Coronary artery (tissue), 2 donors: ENCODE measurements around the gene GEMIN5.
"Not testable (repeated sequence)": the region's sequence is repeated elsewhere in the genome, so short reads cannot be mapped to it uniquely, and the experiment has no call there.

Experiments
- DNase-seq: peaks from one replicate; pipeline ENCODE4 v3.0.0-alpha.2; 2017; ENCODE audit warnings: low spot score
- H3K27ac ChIP-seq, 2 donors: fragments of 200-600 bp; sonication (generic); one replicate each; pipeline ENCODE4 v1.5.1; 2016 to 2019
- H3K4me3 ChIP-seq: fragments of 200-600 bp; sonication (generic); 2 replicates; pipeline ENCODE4 v1.5.1; 2016; ENCODE audit warnings: mild to moderate bottlenecking, moderate library complexity
- TF ChIP-seq, protein P1 (sequence below): fragments of 200-600 bp; sonication (generic); IDR thresholded peaks from one replicate; pipeline ENCODE4 v1.5.1; 2019; ENCODE audit warnings: antibody characterized with exemption

GEMIN5 gene

DNA sequence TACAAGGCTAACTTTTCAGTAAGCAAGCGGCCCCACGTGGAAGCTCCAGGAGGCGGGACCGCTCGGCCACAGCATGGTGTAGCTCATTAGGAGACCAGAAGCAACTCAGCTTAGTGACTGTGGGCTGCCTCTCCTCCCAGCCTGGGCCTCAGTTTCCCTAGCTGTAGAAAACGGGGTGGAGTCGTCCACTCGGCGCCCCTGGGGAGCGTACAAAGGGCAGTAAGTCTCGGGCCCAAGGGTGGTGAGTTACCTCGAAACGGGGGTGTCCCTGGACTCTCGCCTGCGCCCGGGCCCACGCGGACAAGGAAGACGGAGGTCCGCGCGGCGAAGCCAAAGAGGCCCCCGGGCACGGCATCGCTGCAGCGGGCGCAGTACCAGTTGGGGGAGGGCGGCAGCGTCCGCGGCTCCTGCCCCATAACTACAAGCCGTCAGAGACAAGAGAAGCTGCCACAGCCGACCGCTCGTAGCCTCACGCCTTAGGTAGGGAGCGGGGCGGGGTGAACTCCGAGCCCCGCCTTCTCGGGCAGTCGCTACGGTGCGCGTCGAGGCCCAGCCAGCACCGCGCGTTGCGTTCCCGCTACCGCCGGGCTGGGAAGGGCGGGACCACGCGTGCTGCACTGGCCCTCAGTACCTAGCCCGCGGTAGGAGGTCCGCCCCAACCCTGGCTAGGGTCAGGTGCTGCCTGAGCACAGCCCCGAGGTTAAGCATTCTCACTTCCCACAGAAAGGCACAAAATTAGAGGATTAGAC is at the start of gene GEMIN5:
Gene GEMIN5, minus strand, starts transcription at position 494 of the 749 bp plus-strand sequence. Its CDS starts 78 bp downstream, at position 416.
- peak; percentile 87 for DNase-seq
- Histone ChIP-seq H3K4me3 (peak within 1 kb of the TSS; percentile 93), H3K27ac (peak within 1 kb of the TSS; percentile 55 to 86)
- TF ChIP-seq, protein P1, sequence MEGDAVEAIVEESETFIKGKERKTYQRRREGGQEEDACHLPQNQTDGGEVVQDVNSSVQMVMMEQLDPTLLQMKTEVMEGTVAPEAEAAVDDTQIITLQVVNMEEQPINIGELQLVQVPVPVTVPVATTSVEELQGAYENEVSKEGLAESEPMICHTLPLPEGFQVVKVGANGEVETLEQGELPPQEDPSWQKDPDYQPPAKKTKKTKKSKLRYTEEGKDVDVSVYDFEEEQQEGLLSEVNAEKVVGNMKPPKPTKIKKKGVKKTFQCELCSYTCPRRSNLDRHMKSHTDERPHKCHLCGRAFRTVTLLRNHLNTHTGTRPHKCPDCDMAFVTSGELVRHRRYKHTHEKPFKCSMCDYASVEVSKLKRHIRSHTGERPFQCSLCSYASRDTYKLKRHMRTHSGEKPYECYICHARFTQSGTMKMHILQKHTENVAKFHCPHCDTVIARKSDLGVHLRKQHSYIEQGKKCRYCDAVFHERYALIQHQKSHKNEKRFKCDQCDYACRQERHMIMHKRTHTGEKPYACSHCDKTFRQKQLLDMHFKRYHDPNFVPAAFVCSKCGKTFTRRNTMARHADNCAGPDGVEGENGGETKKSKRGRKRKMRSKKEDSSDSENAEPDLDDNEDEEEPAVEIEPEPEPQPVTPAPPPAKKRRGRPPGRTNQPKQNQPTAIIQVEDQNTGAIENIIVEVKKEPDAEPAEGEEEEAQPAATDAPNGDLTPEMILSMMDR, result no peak

DNA sequence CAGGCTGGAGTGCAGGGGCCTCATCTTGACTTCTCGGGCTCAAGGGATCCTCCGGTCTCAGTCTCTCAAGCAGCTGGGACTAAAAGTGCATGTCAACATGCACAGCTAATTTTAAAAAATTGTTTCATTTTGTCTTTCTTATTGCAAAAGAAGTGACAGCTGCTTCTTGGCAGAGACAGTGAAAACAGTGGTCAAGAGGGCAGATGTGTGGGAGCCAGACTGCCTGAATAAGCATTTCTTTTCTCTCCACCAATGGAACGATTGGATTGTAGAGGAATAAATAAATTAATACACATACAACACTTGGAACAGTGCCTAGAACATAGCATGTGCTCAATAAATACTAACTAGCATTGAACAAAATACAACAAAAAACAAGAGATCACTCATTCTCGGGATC is 48.1 kb upstream of the GEMIN5 start:
- H3K27ac ChIP-seq, result no peak overlapping the region
- no peak for DNase-seq
- H3K4me3 ChIP-seq, result no peak overlapping the region
- TF ChIP-seq, protein P1, result no peak

- TF ChIP-seq, protein P1, result no peak
- DNase-seq, result no peak
- Histone ChIP-seq H3K4me3 (no peak overlapping the region), H3K27ac (no peak overlapping the region)
These were observed 47.0 kb upstream of the GEMIN5 start for GRCh38 chr5:154984946-154985516.

- not testable (repeated sequence) for DNase-seq, H3K27ac ChIP-seq, H3K4me3 ChIP-seq
These were observed 40.3 kb upstream of the GEMIN5 start for GRCh38 chr5:154978294-154978693.

DNA sequence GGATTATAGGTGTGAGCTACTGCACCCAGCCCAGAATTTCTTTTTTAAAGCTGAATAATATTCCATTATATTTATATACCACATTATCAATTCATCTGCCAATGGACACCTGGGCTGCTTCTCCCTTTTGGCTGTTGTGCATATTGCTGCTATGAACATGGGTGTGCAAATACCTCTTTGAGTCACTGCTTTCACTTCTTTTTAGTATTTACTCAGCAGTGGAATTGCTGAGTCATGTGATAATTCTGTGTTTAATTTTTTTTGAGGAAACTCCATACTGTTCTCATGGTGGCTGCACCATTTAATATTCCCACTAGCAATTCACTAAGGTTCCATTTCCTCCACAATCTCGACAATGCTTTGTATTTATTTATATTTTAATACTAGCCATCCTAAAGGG is 39.4 kb upstream of the GEMIN5 start:
- no peak overlapping the region for H3K27ac ChIP-seq

DNA sequence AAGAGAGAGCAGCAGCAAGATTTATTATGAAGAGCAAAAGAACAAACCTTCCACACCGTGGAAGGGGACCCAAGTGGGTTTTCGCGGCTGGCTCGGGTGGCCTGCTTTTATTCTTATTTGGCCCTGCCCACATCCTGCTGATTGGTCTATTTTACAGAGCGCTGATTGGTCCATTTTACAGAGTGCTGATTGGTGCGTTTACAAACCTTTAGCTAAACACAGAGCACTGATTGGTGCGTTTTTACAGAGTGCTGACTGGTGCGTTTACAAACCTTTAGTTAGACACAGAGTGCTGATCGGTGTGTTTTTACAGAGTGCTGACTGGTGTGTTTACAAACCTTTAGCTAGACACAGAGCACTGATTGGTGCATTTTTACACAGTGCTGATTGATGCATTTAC is 38.1 kb upstream of the GEMIN5 start:
- not testable (repeated sequence) for H3K4me3 ChIP-seq, H3K27ac ChIP-seq, DNase-seq

More for the DNA sequence above, 39.4 kb upstream of the GEMIN5 start:
- DNase-seq, result no peak
- no peak overlapping the region for H3K4me3 ChIP-seq
- TF ChIP-seq, protein P1, result no peak

DNA sequence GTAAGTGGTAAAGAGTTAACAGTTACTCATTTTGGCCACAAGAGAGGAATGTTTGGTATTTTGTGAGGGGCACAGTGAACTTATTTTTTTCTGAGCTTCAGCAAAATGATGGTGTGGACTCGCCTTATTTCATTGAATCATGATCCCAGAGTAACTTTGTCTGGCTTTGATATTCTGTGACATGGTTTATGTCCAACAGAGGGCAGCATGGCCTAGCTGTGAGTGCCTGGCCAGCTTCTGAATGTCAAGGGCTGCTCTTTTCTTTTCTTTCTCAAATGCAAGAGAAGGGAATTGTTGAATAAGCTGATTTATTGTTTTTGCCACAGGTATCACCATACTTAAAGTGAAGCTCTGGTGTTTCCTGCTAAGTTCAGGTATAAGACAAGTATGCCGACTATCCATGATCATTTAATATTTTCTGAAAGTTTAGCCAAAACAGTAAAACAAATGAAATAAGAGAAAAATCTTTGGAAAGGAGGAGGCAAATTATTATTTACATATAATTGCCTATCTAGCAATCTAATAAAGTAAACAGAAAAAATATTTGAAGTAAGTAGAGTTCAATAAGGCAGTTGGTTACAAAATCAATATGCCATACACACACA is 34.6 kb upstream of the GEMIN5 start:
- DNase-seq, result no peak
- TF ChIP-seq, protein P1, result peak; percentile 33
- Histone ChIP-seq H3K4me3 (no peak overlapping the region), H3K27ac (no peak overlapping the region)

DNA sequence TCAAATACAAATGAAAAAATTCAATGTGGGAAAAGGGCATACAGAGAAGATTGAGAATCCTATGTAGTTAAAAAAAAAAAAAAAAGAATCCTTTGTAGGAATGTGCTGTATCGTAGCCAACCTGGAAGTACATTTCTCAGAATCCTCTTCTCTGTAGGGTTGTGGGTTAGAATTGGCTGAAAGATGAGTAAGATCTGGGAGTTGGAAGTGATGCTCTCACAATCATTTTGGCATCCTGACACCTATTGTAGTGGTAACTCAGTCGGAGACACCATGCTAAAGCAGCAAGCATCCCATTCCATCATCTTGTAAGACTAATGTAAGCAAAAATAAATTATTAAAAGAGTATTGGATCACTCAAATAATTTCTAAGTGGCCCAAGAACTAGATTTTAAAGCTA is 33.5 kb upstream of the GEMIN5 start:
- no peak overlapping the region for H3K4me3 ChIP-seq
- no peak for DNase-seq
- no peak overlapping the region for H3K27ac ChIP-seq
- TF ChIP-seq, protein P1, result no peak
